Tibial artery (tissue), 4 donors: ENCODE data around the gene ZRANB1.

Experiments used
- DNase-seq, 2 donors: peaks; one replicate each; pipeline ENCODE4 v3.0.0-alpha.2; 2019
- H3K27ac ChIP-seq, 2 donors: fragments of 200-600 bp; sonication (generic) in 1 of 2; 1 replicate in 1 of 2; 2 replicates in 1 of 2; pipeline ENCODE4 v1.5.1; 2018 to 2019; ENCODE audit warnings: mild to moderate bottlenecking in 1 of 2
- H3K27me3 ChIP-seq, 2 donors: fragments of 200-600 bp; sonication (generic) in 1 of 2; one replicate each; pipeline versions ENCODE4 v1.5.1 to v1.6.0; 2016 to 2019
- H3K36me3 ChIP-seq, 3 donors: fragments of 200-600 bp; sonication (generic) in 2 of 3; one replicate each; pipeline ENCODE4 v1.5.1; 2016 to 2019; ENCODE audit warnings: mild to moderate bottlenecking in 2 of 3
- H3K4me1 ChIP-seq, 4 donors: fragments of 200-600 bp; sonication (generic) in 2 of 4; 1 replicate in 3 of 4; 2 replicates in 1 of 4; pipeline ENCODE4 v1.5.1; 2016 to 2019
- H3K4me3 ChIP-seq, 2 donors: fragments of 200-600 bp; sonication (generic) in 1 of 2; 1 replicate in 1 of 2; 2 replicates in 1 of 2; pipeline ENCODE4 v1.5.1; 2018 to 2019; ENCODE audit warnings: mild to moderate bottlenecking in 2 of 2
- H3K9me3 ChIP-seq, 3 donors: fragments of 200-600 bp; sonication (generic) in 1 of 3; one replicate each; pipeline ENCODE4 v1.5.1; 2016 to 2019
- intact Hi-C: fragments of 100-400 bp; cut with DNase I; formaldehyde crosslinking; loops from one replicate; pipeline ENCODE4 v1.15.0; 2023; ENCODE audit warnings: low total_unique reads
- TF ChIP-seq, protein P1 (sequence below), 2 experiments: fragments of 200-600 bp in 1 of 2; fragments of 450-650 bp in 1 of 2; IDR thresholded peaks; one replicate each; pipeline ENCODE4 v1.5.1; 2017 to 2019; ENCODE audit warnings: antibody characterized with exemption in 2 of 2, mild to moderate bottlenecking in 1 of 2, moderate library complexity in 1 of 2

Gene ZRANB1

DNA sequence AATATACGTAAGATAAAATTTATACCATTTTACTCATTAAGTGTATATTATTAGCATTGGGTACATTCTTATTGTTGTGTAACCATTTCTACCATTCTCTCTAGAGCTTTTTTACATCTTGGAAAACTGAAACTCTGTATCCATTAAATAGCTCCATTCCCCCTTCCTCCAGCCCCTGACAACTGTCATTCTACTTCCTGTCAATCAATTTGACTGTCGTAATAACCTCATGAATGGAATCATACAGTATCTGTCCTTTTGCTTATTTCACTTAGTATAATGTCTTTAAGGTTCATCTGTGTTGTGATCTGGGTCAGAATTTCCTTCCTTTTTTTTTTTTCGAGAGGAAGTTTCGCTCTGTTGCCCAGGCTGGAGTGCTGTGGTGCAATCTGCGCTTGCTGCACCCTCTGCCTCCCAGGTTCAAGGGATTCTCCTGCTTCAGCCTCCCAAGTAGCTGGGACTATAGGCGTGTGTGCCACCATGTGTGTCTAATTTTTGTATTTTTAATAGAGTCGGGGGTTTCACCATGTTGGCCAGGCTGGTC is 15.6 kb downstream of the ZRANB1 start:
- no peak overlapping the region for H3K4me3 ChIP-seq
- H3K4me1 ChIP-seq: peaks cover 0 to 41% (median 4%) of the 10 kb centered on the region in 4 donors
- H3K36me3 ChIP-seq: no peaks in the 10 kb centered on the region
- intact Hi-C loops: loop anchor here (5.0 kb wide), 1 partner anchor 35 kb away; no protein-coding TSS in a partner anchor
- no peak overlapping the region for H3K27ac ChIP-seq
- no peak for DNase-seq
- H3K9me3 ChIP-seq: no peaks in the 10 kb centered on the region
- no peaks in the 10 kb centered on the region for H3K27me3 ChIP-seq
- TF ChIP-seq, protein P1, sequence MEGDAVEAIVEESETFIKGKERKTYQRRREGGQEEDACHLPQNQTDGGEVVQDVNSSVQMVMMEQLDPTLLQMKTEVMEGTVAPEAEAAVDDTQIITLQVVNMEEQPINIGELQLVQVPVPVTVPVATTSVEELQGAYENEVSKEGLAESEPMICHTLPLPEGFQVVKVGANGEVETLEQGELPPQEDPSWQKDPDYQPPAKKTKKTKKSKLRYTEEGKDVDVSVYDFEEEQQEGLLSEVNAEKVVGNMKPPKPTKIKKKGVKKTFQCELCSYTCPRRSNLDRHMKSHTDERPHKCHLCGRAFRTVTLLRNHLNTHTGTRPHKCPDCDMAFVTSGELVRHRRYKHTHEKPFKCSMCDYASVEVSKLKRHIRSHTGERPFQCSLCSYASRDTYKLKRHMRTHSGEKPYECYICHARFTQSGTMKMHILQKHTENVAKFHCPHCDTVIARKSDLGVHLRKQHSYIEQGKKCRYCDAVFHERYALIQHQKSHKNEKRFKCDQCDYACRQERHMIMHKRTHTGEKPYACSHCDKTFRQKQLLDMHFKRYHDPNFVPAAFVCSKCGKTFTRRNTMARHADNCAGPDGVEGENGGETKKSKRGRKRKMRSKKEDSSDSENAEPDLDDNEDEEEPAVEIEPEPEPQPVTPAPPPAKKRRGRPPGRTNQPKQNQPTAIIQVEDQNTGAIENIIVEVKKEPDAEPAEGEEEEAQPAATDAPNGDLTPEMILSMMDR (IDR thresholded peaks at IDR 0.05): no peak

DNA sequence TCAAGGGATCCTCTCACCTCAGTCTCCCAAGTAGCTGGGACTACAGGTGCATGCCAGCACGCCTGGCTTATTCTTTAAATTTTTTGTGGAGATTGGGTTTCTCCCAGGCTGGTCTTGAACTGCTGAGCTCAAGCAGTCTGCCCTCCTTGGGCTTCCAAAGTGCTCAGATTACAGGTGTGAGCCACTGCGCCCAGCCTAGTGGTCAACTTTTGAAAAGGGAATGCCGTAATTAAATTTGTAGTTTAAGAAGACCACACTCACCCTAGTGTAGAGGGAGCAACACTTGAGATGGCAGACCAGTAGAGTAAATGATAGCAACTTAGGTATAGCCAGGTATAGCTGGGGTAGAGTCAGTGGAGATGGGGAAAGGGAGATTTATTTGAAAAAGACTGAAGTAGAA is 17.6 kb downstream of the ZRANB1 start:
- TF ChIP-seq, protein P1 (IDR thresholded peaks at IDR 0.05): no peak
- H3K4me1 ChIP-seq: peaks cover 0 to 51% (median 1%) of the 10 kb centered on the region in 4 donors
- DNase-seq: no peak
- intact Hi-C loops: loop anchor here (5.0 kb wide), 1 partner anchor 37 kb away; no protein-coding TSS in a partner anchor
- H3K9me3 ChIP-seq: no peaks in the 10 kb centered on the region
- H3K36me3 ChIP-seq: no peaks in the 10 kb centered on the region
- H3K4me3 ChIP-seq: no peak overlapping the region
- H3K27me3 ChIP-seq: no peaks in the 10 kb centered on the region
- no peak overlapping the region for H3K27ac ChIP-seq

GRCh38 chr10:124961248-124961570 is 19.3 kb downstream of the ZRANB1 start:
- Histone ChIP-seq H3K4me3 (no peak overlapping the region), H3K9me3 (no peaks in the 10 kb centered on the region), H3K27me3 (no peaks in the 10 kb centered on the region), H3K27ac (no peak overlapping the region), H3K36me3 (no peaks in the 10 kb centered on the region), H3K4me1 (peaks cover 0 to 55% (median 1%) of the 10 kb centered on the region in 4 donors)
- DNase-seq: no peak
- intact Hi-C loops: no loop called here
- TF ChIP-seq, protein P1 (IDR thresholded peaks at IDR 0.05): no peak

- H3K9me3 ChIP-seq: no peaks in the 10 kb centered on the region
- TF ChIP-seq, protein P1 (IDR thresholded peaks at IDR 0.05): no peak
- H3K27ac ChIP-seq: no peak overlapping the region
- DNase-seq: no peak
- peaks cover 0 to 12% (median 0%) of the 10 kb centered on the region in 3 donors for H3K36me3 ChIP-seq
- intact Hi-C loops: no loop called here
- no peak overlapping the region for H3K4me3 ChIP-seq
- no peaks in the 10 kb centered on the region for H3K27me3 ChIP-seq
- peaks cover 0 to 48% (median 1%) of the 10 kb centered on the region in 4 donors for H3K4me1 ChIP-seq
Observed at GRCh38 chr10:124962421-124962820, 20.5 kb downstream of the ZRANB1 start.

DNA sequence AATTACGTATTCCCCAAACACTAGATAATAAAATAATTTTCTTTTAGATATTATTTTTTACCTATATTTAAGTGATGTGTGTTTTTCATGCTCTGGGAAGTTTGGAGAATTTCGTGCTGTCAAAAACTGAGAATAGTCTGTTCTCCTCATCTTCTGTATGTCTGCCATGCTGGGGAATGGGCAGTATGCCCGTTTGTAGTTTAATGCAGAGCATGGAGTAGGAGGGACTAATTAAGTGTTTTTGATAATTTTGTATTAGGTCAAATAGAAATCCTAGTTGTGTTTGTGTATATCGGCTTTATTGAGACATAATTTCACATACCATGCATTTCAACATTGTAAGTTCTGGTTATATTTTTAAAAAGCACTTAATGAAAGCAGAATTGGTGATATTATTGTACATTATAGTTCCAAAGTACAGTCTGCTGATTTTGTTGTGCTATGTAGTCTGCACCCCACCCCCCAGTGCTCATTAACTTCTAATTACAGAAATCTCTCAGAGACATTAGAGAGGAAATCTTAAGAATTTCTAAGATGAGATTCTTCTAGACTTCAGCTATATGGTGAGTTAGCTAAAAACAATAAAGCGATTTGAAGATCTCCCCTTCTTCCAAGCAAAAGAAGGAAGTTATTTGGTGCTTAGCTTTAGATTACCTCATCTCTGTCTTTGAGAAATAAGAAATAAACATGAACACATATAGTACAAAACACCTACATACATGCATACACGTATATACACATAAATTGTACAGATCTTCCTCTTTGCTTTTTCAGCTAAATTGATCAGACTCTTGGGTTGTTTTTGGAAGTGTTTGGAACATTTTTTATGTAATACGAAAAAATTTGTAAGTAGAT is 22.2 kb downstream of the ZRANB1 start:
- DNase-seq: no peak
- H3K27ac ChIP-seq: no peak overlapping the region
- H3K36me3 ChIP-seq: peaks cover 0 to 13% (median 7%) of the 10 kb centered on the region in 3 donors
- no peaks in the 10 kb centered on the region for H3K9me3 ChIP-seq
- intact Hi-C loops: no loop called here
- H3K4me3 ChIP-seq: no peak overlapping the region
- H3K27me3 ChIP-seq: no peaks in the 10 kb centered on the region
- TF ChIP-seq, protein P1 (IDR thresholded peaks at IDR 0.05): no peak
- H3K4me1 ChIP-seq: peaks cover 0 to 54% (median 1%) of the 10 kb centered on the region in 4 donors
